ENCODE results near the gene CRMP1. TPM values are rescaled to one million over a fixed set of nuclear protein-coding genes. Genes with fewer than 3 reads are reported as not detected.

CRMP1 gene
- total RNA-seq, 1 donor from 2014 or later, result 245 TPM

GRCh38 chr4:5928274-5928673 lies 35.4 kb upstream of the CRMP1 start:
- Mint-ChIP-seq H3K9me3 (no peaks in the 10 kb centered on the region), H3K27ac (ENCODE audit: unreplicated experiment) (peak overlapping the region; percentile 85), H3K4me3 (no peak overlapping the region), H3K36me3 (ENCODE audit: low read depth) (no peaks in the 10 kb centered on the region), H3K27me3 (ENCODE audit: low read depth) (peaks cover 12% of the 10 kb centered on the region), H3K4me1 (peaks cover 36% of the 10 kb centered on the region)
- TF ChIP-seq, protein P1, sequence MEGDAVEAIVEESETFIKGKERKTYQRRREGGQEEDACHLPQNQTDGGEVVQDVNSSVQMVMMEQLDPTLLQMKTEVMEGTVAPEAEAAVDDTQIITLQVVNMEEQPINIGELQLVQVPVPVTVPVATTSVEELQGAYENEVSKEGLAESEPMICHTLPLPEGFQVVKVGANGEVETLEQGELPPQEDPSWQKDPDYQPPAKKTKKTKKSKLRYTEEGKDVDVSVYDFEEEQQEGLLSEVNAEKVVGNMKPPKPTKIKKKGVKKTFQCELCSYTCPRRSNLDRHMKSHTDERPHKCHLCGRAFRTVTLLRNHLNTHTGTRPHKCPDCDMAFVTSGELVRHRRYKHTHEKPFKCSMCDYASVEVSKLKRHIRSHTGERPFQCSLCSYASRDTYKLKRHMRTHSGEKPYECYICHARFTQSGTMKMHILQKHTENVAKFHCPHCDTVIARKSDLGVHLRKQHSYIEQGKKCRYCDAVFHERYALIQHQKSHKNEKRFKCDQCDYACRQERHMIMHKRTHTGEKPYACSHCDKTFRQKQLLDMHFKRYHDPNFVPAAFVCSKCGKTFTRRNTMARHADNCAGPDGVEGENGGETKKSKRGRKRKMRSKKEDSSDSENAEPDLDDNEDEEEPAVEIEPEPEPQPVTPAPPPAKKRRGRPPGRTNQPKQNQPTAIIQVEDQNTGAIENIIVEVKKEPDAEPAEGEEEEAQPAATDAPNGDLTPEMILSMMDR (conservative IDR thresholded peaks at IDR 0.05), result no peak
- DNase-seq (ENCODE audit: low read depth, low spot score), result no peak

- no peaks in the 10 kb centered on the region for H3K9me3 Mint-ChIP-seq
- no peak for DNase-seq (ENCODE audit: low read depth, low spot score)
- no peak overlapping the region for H3K27ac Mint-ChIP-seq (ENCODE audit: unreplicated experiment)
- peaks cover 9% of the 10 kb centered on the region for H3K27me3 Mint-ChIP-seq (ENCODE audit: low read depth)
- TF ChIP-seq, protein P1 (conservative IDR thresholded peaks at IDR 0.05), result no peak
- peaks cover 36% of the 10 kb centered on the region for H3K4me1 Mint-ChIP-seq
- no peak overlapping the region for H3K4me3 Mint-ChIP-seq
- no peaks in the 10 kb centered on the region for H3K36me3 Mint-ChIP-seq (ENCODE audit: low read depth)
Observed at GRCh38 chr4:5927747-5928146, 34.9 kb upstream of the CRMP1 start.

DNA sequence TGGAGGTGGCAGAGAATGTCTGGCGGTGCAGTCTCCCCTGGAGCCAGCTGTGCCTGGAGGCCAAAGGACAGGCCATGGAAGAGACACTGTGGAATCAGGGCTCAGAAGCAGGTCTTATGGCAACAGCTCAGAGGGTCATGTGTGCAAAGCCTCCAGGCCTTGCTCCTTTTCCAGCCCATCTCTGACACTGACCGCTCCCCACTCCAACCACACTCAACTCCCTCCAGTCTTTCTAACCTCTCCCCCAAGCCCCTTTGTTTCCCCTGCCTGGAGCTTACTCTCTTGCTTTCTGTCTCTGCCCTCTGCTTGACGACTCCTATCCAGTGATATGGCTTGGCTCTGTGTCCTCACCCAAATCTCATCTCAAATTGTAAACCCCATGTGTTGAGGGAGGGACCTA lies 34.2 kb upstream of the CRMP1 start:
- no peak for DNase-seq (ENCODE audit: low read depth, low spot score)
- Mint-ChIP-seq H3K27me3 (ENCODE audit: low read depth) (peaks cover 9% of the 10 kb centered on the region), H3K36me3 (ENCODE audit: low read depth) (no peaks in the 10 kb centered on the region), H3K27ac (ENCODE audit: unreplicated experiment) (no peak overlapping the region), H3K9me3 (no peaks in the 10 kb centered on the region), H3K4me3 (no peak overlapping the region), H3K4me1 (peaks cover 36% of the 10 kb centered on the region)
- TF ChIP-seq, protein P1 (conservative IDR thresholded peaks at IDR 0.05), result no peak

DNA sequence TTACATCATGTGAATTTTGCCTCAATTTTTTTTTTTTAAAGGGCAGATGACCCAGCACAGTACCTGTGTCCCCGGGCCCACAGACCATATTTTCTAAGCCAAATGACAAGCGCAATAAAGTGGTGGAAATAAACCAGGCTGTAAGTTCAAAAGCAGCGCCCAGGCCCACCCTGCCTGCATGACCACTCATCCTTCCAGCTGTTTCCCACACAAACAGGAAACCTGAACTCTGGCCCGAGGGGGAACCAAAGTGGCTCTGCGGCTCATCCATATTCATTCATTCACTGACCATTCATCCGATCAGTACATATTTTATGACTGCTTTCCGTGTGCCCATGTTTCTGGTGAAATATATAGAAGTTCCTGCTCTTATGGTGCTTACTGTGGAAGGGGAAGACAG lies 33.7 kb upstream of the CRMP1 start:
- Mint-ChIP-seq H3K36me3 (ENCODE audit: low read depth) (no peaks in the 10 kb centered on the region), H3K27ac (ENCODE audit: unreplicated experiment) (no peak overlapping the region), H3K4me1 (peaks cover 37% of the 10 kb centered on the region), H3K4me3 (no peak overlapping the region), H3K9me3 (no peaks in the 10 kb centered on the region), H3K27me3 (ENCODE audit: low read depth) (peaks cover 13% of the 10 kb centered on the region)
- no peak for DNase-seq (ENCODE audit: low read depth, low spot score)
- TF ChIP-seq, protein P1 (conservative IDR thresholded peaks at IDR 0.05), result no peak

GRCh38 chr4:5925419-5926200 lies 32.7 kb upstream of the CRMP1 start:
- no peak overlapping the region for H3K27ac Mint-ChIP-seq (ENCODE audit: unreplicated experiment)
- peaks cover 33% of the 10 kb centered on the region for H3K4me1 Mint-ChIP-seq
- H3K36me3 Mint-ChIP-seq (ENCODE audit: low read depth), result no peaks in the 10 kb centered on the region
- no peak overlapping the region for H3K4me3 Mint-ChIP-seq
- peaks cover 15% of the 10 kb centered on the region for H3K27me3 Mint-ChIP-seq (ENCODE audit: low read depth)
- H3K9me3 Mint-ChIP-seq, result no peaks in the 10 kb centered on the region
- DNase-seq (ENCODE audit: low read depth, low spot score), result no peak
- TF ChIP-seq, protein P1 (conservative IDR thresholded peaks at IDR 0.05), result no peak

Measured in neural crest cell (in vitro differentiated cells).